GM21529 (cell line): ENCODE measurements around the gene C10orf143.
"Not testable (repeated sequence)": the region's sequence is repeated elsewhere in the genome, so short reads cannot be mapped to it uniquely, and the experiment has no call there.

Source experiments
- ATAC-seq: cut with Tn5 transposase; IDR thresholded peaks from one replicate; pipeline ENCODE4 v1.9.1; 2021; ENCODE audit not compliant: unreplicated experiment

Gene C10orf143

GRCh38 chr10:130111852-130112180 is 1.2 kb upstream of the C10orf143 start:
- no peak for ATAC-seq

GRCh38 chr10:130111113-130111851 is 652 bp upstream of the C10orf143 start:
- ATAC-seq, result peak; percentile 85

- ATAC-seq, result no peak
Observed at GRCh38 chr10:130109796-130110245, 809 bp downstream of the C10orf143 start.

DNA sequence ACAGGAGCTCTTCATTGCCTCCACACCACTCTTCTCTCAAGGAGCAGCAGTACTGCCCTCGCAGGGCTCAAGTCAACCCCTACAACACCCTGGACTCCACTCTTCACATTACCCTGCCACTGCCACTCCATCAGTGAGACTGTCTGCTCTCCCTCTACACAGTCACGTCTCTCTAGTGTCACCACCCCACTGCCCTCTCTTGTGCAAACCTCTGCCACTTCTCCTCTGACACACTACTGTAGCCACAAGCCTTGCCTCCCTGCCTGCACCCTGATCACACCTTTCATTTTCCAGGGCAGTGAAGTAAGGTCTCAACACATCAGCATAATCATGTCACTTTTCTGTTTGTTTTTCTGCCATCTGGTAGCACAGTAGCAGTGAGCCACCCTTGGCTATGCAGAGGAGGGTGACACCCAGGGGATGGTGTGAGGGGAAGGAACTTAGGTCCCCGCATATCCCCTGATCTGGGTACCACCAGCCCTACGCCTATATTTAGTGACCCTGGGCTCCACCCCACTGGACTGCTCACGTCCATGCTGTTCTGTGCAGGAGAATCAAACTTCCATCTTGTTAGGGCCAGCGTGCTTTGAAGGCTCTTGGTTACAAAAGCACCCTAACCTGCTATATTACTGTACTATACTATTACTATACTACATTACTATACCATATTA is 1.6 kb downstream of the C10orf143 start:
- no peak for ATAC-seq

DNA sequence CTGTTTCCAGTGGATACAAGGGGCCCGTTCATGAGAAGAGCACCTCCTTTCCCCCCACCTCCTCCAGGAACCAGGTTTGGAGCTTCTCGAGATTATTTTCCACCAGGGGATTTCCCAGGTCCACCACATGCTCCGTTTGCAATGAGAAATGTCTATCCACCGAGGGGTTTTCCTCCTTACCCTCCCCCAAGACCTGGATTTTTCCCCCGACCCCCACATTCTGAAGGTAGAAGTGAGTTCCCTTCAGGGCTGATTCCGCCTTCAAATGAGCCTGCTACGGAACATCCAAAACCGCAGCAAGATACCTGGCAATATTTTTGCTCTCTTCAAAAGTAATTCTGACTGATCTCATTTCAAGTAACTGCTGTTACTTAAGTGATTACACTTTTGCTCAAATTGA is 2.5 kb downstream of the C10orf143 start:
- ATAC-seq, result not testable (repeated sequence)

GRCh38 chr10:130105724-130106123 is 4.9 kb downstream of the C10orf143 start:
- no peak for ATAC-seq

DNA sequence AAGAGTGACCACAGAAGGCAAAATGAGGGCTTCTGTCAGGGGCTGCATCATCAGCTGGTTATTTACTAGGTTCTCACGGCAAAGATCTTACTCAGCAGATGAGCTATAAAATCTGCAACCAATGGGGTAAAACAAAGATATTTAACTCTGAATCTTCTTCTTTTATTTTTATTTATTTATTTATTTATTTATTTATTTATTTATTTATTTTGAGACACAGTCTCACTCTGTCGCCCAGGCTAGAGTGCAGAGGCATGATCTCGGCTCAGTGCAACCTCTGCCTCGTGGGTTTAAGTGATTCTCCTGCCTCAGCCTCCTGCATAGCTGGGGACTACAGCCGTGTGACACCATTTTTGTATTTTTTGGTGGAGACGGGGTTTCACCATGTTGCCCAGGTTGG is 11.3 kb downstream of the C10orf143 start:
- no peak for ATAC-seq

DNA sequence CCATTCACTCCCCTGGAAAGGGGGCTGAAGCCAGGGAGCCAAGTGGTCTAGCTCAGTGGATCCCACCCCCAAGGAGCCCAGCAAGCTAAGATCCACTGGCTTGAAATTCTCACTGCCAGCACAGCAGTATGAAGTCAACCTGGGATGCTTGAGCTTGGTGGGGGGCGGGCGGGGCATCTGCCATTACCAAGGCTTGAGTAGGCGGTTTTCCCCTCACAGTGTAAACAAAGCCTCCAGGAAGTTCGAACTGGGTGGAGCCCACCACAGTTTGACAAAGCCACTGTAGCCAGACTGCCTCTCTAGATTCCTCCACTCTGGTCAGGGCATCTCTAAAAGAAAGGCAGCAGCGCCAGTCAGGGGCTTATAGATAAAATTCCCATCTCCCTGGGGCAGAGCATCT is 20.1 kb downstream of the C10orf143 start:
- not testable (repeated sequence) for ATAC-seq

- ATAC-seq, result no peak
Observed at GRCh38 chr10:130080461-130080814, 30.2 kb downstream of the C10orf143 start.

GRCh38 chr10:130079614-130080460 is 30.8 kb downstream of the C10orf143 start:
- no peak for ATAC-seq

- ATAC-seq, result no peak
Observed at GRCh38 chr10:130078120-130078519, 32.5 kb downstream of the C10orf143 start.

- ATAC-seq, result no peak
Observed at GRCh38 chr10:130076681-130077080, 33.9 kb downstream of the C10orf143 start.

DNA sequence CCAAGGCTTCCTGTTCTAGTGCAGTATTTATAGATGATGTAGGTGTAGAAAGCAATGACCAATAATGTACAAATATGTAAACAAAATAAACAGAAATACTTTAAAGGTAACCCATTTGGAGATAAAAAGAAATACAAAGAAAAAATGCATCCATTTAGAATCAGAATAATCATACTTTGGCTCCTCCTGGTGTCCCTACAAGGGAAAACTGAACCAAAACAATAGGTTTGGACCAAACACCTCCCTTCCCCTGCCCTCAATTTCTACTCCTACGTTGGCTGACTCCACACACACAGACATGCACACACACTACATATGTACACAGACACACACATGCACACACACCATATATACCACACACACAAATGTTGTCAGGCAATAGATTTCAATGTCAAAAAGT is 36.0 kb downstream of the C10orf143 start:
- ATAC-seq, result no peak

- ATAC-seq, result no peak
Observed at GRCh38 chr10:130073912-130074311, 36.7 kb downstream of the C10orf143 start.

- ATAC-seq, result no peak
Observed at GRCh38 chr10:130072247-130072646, 38.4 kb downstream of the C10orf143 start.

DNA sequence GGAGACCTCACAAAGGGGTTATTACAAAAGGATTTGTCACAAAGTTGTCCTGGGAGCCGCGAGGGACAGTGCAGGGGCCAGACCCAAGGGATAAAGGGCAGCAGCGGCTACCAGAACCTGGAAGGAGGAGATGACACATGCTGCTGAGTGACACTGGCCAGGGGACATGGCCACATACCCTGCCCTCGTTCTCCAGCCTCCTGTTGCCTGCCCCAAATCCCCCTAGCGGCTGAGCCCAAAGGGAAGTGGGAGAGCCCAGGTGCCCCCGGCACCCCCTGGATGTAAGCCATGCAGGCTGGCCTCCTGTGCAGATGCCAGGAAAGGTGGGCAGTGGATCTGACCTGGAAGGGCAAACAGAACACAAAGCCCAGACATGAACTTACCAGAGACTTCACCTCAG is 42.7 kb downstream of the C10orf143 start:
- ATAC-seq, result no peak

DNA sequence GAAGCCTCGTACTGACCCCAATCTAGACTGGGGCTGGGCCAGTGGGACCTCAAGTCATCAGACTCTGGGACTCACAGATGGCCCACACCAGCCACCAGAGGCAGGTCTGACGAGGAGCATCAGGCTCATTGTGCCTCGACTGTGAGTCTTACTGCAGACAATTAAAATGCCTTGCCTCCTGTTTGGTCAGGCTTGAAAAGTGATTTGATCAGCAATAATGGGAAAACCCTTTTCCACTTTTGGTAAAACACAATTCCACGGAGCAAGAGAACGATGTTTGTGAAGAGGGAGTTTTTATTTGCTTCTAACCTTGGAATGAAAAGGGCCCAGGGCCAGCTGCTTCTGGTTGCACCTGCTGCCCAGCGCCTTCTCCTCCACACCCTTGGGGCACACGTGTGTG is 43.9 kb downstream of the C10orf143 start:
- ATAC-seq, result no peak

DNA sequence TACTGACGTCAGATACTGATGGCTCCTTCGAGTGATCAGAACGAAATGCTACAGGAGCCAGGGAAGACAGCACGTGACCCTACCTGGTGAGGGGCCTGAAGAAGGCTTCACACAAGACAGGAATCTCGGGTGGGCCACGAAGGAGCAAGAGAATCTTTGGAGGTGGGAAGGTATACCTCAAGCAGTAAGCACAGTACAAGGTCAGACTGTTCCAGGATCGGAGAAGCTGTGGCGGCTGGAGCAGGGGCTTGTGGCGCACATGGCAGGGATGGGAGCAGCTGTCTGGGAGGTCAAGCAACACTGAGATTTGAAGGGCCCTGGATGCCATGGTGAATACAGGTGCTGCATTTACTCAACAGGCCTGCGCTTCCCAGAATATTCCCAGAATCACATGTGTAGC is 45.4 kb downstream of the C10orf143 start:
- ATAC-seq, result no peak

GRCh38 chr10:130064783-130065182 is 45.8 kb downstream of the C10orf143 start:
- ATAC-seq, result no peak

DNA sequence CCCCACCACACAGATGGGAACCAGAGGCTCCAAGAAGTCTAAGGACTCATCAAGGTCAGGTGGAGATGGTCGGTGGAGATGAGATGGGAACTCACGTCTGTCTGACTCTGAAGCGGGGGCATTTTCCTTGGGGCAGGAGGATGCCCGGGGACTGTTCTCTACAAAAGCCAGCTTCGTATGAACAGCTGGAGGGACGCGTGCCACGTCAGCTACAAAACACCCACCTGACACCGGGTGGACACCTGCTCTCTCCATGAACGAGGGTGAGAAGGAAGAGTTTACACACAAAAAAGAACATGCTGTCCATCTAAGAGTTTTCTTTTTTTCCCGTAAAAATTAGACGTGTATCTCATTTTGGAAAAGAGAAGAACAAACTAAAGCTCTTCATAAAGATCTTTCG is 47.7 kb downstream of the C10orf143 start:
- no peak for ATAC-seq

- ATAC-seq, result no peak
Observed at GRCh38 chr10:130062201-130062600, 48.4 kb downstream of the C10orf143 start.

DNA sequence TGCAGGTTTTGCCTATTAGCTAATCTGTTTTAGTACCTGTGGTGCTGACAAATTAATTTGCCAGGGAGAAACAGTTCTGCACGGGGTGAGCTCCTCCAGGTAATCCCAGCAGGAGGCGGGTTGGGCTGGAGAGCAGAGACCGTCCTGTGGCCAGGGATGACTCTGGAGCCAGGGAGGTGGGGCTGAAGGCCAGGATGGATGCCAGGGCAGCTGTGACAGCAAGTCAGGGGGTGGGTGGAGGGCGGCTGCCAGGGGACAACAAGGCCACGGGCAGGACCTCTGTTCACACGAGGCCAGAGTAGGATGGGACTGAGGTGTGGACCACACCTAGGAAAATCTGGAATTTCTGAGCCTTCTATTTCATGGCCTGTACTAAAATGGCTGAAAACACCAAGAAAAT is 48.9 kb downstream of the C10orf143 start:
- ATAC-seq, result no peak
